HepG2 (cell line): ENCODE measurements around the gene TULP4. TPM values are rescaled to one million over a fixed set of nuclear protein-coding genes. Genes with fewer than 3 reads are reported as not detected.
A peak's percentile ranks its signal among the peaks of the same experiment; 100 is the strongest.

ENCODE experiments used
- CBX5 ChIP-seq: sonication (generic); formaldehyde crosslinking; IDR thresholded peaks from 2 replicates; pipeline ENCODE4 v1.4.0; 2020; ENCODE audit warnings: missing genetic modification reagents, borderline replicate concordance
- CREB1 ChIP-seq, 2 experiments: fragments of 450-650 bp in 1 of 2; IDR thresholded peaks; 2 replicates each; pipeline ENCODE4 v1.6.1; 2016 to 2017; ENCODE audit warnings: control low read depth in 1 of 2, mild to moderate bottlenecking in 1 of 2, missing compliant biosample characterization in 1 of 2, missing genetic modification characterization in 1 of 2
- MIXL1 ChIP-seq: IDR thresholded peaks from 2 replicates; pipeline ENCODE4 v1.6.1; 2016
- PAF1 ChIP-seq: IDR thresholded peaks from 2 replicates; pipeline ENCODE4 v1.6.1; 2016; ENCODE audit warnings: missing genetic modification reagents, missing compliant biosample characterization
- PITX1 ChIP-seq: sonication (generic); formaldehyde crosslinking; IDR thresholded peaks from 2 replicates; pipeline ENCODE4 v1.5.1; 2020; ENCODE audit warnings: mild to moderate bottlenecking, missing genetic modification reagents
- ZBTB21 ChIP-seq: sonication (generic); formaldehyde crosslinking; IDR thresholded peaks from 2 replicates; pipeline ENCODE4 v1.4.0; 2020; ENCODE audit warnings: missing genetic modification reagents
- ZMAT3 ChIP-seq: sonication (generic); formaldehyde crosslinking; conservative IDR thresholded peaks from 2 replicates; pipeline ENCODE4 v1.7.0; 2021; ENCODE audit warnings: missing genetic modification reagents
- ZNF720 ChIP-seq: sonication (generic); formaldehyde crosslinking; IDR thresholded peaks from 2 replicates; pipeline ENCODE4 v1.4.0; 2020; ENCODE audit warnings: missing genetic modification reagents
- ZNF724P ChIP-seq: sonication (generic); formaldehyde crosslinking; IDR thresholded peaks from 2 replicates; pipeline ENCODE4 v1.8.0; 2022; ENCODE audit warnings: missing genetic modification reagents, borderline replicate concordance
- polyA plus RNA-seq, 8 experiments: library from polyadenylated mRNA; depleted of rRNA in 3 of 8; stranded (reverse) in 7 of 8; unstranded in 1 of 8; fragments of >200 nt; fragmentation: Illumina TruSeq in 4 of 8; extraction: Trizol in 4 of 8; gene quantifications; 2 replicates each; pipeline versions ENCODE4 v1.2.1 to v1.2.3, GENCODE V29; 2011 to 2016; ENCODE audit warnings: low read depth in 4 of 8, missing spikeins in 1 of 8, mixed read lengths in 1 of 8; ENCODE audit not compliant: insufficient read depth in 1 of 8
- total RNA-seq, 5 experiments: library from RNA; depleted of rRNA; stranded (reverse); fragments of >200 nt; fragmentation: Illumina TruSeq; extraction: Trizol; gene quantifications; 2 replicates each; pipeline ENCODE4 v1.2.3, GENCODE V29; 2016; ENCODE audit warnings: low read depth in 1 of 5
- TF ChIP-seq, protein P1 (sequence below): sonication (generic); formaldehyde crosslinking; IDR thresholded peaks from 2 replicates; pipeline ENCODE4 v1.5.1; 2020; ENCODE audit warnings: mild to moderate bottlenecking, missing genetic modification reagents, borderline replicate concordance
- TF ChIP-seq, protein P2 (sequence below): sonication (generic); formaldehyde crosslinking; IDR thresholded peaks from 2 replicates; pipeline ENCODE4 v1.8.0; 2022; ENCODE audit warnings: mild to moderate bottlenecking, missing genetic modification reagents; ENCODE audit not compliant: insufficient replicate concordance
- TF ChIP-seq, protein P3 (sequence below): sonication (generic); formaldehyde crosslinking; conservative IDR thresholded peaks from 2 replicates; pipeline ENCODE4 v1.4.0; 2020; ENCODE audit warnings: mild to moderate bottlenecking, missing genetic modification reagents, moderate library complexity
- TF ChIP-seq, protein P4 (sequence below): sonication (generic); formaldehyde crosslinking; IDR thresholded peaks from 2 replicates; pipeline ENCODE4 v1.4.0; 2020; ENCODE audit warnings: mild to moderate bottlenecking, missing genetic modification reagents, borderline replicate concordance

TULP4 gene
- total and polyA plus RNA-seq, 2 of the 13 experiments (the other 11 are each of a cell fraction or from before 2014, with no cell fraction given) = 21.1 to 122 TPM

DNA sequence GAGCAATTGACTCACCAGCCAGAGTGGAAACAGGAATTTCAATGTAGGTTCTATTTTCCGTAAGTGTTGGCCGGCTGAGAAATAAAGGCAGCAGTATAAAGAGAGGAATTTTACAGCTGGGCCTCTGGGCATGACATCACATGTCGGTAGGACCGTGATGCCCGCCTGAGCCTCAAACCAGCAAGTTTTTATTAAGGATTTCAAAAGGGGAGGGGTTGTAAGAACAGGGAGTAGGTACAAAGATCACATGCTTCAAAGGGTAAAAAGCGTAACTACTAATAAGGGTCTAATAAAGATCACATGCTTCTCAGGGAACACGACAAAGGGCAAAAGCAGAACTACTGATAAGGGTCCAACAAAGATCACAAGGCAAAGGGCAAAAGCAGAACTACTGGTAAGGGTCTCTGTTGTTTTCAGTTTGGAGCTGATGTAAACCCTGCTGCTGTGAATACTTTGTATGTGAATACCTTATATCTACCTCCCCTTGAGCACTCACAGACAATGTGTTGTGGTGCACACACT is 9.0 kb upstream of the TULP4 start (continued):
- TF ChIP-seq, protein P1, sequence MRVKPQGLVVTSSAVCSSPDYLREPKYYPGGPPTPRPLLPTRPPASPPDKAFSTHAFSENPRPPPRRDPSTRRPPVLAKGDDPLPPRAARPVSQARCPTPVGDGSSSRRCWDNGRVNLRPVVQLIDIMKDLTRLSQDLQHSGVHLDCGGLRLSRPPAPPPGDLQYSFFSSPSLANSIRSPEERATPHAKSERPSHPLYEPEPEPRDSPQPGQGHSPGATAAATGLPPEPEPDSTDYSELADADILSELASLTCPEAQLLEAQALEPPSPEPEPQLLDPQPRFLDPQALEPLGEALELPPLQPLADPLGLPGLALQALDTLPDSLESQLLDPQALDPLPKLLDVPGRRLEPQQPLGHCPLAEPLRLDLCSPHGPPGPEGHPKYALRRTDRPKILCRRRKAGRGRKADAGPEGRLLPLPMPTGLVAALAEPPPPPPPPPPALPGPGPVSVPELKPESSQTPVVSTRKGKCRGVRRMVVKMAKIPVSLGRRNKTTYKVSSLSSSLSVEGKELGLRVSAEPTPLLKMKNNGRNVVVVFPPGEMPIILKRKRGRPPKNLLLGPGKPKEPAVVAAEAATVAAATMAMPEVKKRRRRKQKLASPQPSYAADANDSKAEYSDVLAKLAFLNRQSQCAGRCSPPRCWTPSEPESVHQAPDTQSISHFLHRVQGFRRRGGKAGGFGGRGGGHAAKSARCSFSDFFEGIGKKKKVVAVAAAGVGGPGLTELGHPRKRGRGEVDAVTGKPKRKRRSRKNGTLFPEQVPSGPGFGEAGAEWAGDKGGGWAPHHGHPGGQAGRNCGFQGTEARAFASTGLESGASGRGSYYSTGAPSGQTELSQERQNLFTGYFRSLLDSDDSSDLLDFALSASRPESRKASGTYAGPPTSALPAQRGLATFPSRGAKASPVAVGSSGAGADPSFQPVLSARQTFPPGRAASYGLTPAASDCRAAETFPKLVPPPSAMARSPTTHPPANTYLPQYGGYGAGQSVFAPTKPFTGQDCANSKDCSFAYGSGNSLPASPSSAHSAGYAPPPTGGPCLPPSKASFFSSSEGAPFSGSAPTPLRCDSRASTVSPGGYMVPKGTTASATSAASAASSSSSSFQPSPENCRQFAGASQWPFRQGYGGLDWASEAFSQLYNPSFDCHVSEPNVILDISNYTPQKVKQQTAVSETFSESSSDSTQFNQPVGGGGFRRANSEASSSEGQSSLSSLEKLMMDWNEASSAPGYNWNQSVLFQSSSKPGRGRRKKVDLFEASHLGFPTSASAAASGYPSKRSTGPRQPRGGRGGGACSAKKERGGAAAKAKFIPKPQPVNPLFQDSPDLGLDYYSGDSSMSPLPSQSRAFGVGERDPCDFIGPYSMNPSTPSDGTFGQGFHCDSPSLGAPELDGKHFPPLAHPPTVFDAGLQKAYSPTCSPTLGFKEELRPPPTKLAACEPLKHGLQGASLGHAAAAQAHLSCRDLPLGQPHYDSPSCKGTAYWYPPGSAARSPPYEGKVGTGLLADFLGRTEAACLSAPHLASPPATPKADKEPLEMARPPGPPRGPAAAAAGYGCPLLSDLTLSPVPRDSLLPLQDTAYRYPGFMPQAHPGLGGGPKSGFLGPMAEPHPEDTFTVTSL = peak; percentile 46; the same call in 1 of the 2 replicates
- TF ChIP-seq ZNF724P (peak; percentile 48; the same call in 1 of the 2 replicates), PAF1 (no peak), CBX5 (CRISPR knock-in tag) (no peak), CREB1 (IDR thresholded peaks at IDR 0.05) (no peak), CREB1 (CRISPR knock-in tag; IDR thresholded peaks at IDR 0.05) (peak; percentile 71), ZBTB21 (CRISPR knock-in tag) (peak; percentile 24; the same call in 1 of the 2 replicates), MIXL1 (peak; percentile 76), ZNF720 (CRISPR knock-in tag) (no peak), ZMAT3 (CRISPR knock-in tag) (0 out of 2 replicates have a peak, but pooled peaks have one; percentile 29), PITX1 (CRISPR knock-in tag) (peak; percentile 37; the same call in 1 of the 2 replicates)
- TF ChIP-seq, protein P2, sequence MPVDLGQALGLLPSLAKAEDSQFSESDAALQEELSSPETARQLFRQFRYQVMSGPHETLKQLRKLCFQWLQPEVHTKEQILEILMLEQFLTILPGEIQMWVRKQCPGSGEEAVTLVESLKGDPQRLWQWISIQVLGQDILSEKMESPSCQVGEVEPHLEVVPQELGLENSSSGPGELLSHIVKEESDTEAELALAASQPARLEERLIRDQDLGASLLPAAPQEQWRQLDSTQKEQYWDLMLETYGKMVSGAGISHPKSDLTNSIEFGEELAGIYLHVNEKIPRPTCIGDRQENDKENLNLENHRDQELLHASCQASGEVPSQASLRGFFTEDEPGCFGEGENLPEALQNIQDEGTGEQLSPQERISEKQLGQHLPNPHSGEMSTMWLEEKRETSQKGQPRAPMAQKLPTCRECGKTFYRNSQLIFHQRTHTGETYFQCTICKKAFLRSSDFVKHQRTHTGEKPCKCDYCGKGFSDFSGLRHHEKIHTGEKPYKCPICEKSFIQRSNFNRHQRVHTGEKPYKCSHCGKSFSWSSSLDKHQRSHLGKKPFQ (CRISPR knock-in tag) = peak; percentile 70
- TF ChIP-seq, protein P3, sequence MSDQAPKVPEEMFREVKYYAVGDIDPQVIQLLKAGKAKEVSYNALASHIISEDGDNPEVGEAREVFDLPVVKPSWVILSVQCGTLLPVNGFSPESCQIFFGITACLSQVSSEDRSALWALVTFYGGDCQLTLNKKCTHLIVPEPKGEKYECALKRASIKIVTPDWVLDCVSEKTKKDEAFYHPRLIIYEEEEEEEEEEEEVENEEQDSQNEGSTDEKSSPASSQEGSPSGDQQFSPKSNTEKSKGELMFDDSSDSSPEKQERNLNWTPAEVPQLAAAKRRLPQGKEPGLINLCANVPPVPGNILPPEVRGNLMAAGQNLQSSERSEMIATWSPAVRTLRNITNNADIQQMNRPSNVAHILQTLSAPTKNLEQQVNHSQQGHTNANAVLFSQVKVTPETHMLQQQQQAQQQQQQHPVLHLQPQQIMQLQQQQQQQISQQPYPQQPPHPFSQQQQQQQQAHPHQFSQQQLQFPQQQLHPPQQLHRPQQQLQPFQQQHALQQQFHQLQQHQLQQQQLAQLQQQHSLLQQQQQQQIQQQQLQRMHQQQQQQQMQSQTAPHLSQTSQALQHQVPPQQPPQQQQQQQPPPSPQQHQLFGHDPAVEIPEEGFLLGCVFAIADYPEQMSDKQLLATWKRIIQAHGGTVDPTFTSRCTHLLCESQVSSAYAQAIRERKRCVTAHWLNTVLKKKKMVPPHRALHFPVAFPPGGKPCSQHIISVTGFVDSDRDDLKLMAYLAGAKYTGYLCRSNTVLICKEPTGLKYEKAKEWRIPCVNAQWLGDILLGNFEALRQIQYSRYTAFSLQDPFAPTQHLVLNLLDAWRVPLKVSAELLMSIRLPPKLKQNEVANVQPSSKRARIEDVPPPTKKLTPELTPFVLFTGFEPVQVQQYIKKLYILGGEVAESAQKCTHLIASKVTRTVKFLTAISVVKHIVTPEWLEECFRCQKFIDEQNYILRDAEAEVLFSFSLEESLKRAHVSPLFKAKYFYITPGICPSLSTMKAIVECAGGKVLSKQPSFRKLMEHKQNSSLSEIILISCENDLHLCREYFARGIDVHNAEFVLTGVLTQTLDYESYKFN (CRISPR knock-in tag) = peak; percentile 86
- TF ChIP-seq, protein P4, sequence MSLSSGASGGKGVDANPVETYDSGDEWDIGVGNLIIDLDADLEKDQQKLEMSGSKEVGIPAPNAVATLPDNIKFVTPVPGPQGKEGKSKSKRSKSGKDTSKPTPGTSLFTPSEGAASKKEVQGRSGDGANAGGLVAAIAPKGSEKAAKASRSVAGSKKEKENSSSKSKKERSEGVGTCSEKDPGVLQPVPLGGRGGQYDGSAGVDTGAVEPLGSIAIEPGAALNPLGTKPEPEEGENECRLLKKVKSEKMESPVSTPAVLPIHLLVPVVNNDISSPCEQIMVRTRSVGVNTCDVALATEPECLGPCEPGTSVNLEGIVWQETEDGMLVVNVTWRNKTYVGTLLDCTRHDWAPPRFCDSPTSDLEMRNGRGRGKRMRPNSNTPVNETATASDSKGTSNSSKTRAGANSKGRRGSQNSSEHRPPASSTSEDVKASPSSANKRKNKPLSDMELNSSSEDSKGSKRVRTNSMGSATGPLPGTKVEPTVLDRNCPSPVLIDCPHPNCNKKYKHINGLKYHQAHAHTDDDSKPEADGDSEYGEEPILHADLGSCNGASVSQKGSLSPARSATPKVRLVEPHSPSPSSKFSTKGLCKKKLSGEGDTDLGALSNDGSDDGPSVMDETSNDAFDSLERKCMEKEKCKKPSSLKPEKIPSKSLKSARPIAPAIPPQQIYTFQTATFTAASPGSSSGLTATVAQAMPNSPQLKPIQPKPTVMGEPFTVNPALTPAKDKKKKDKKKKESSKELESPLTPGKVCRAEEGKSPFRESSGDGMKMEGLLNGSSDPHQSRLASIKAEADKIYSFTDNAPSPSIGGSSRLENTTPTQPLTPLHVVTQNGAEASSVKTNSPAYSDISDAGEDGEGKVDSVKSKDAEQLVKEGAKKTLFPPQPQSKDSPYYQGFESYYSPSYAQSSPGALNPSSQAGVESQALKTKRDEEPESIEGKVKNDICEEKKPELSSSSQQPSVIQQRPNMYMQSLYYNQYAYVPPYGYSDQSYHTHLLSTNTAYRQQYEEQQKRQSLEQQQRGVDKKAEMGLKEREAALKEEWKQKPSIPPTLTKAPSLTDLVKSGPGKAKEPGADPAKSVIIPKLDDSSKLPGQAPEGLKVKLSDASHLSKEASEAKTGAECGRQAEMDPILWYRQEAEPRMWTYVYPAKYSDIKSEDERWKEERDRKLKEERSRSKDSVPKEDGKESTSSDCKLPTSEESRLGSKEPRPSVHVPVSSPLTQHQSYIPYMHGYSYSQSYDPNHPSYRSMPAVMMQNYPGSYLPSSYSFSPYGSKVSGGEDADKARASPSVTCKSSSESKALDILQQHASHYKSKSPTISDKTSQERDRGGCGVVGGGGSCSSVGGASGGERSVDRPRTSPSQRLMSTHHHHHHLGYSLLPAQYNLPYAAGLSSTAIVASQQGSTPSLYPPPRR (CRISPR knock-in tag) = peak; percentile 48; the same call in 1 of the 2 replicates
